ENCODE data around the gene MAB21L3.

- no peak for TF ChIP-seq CTCF (IDR thresholded peaks at IDR 0.05)
- TF ChIP-seq POLR2A (IDR thresholded peaks at IDR 0.05) = no peak
These were observed 15.1 kb downstream of the MAB21L3 start for GRCh38 chr1:116126281-116126680.

Data from uterus (tissue), 2 donors.